Measurements from ENCODE around the gene TIMM13.

DNA sequence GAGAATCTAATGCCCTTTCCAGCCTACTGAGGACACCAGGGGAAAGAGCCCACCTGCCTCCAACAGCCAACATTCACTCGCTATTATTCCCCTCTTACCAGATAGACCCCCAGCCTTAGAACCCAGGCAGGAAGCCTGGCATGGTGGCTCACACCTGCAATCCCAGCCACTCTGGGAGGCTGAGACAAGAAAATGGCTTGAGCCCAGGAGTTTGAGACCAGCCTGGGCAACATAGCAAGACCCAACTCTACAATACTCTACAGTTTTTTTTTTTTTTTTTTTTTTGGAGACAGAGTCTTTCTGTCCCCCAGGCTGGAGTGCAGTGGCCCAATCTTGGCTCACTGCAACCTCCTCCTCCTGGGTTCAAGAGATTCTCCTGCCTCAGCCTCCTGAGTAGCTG is 32.9 kb upstream of the TIMM13 start:
- TF ChIP-seq, protein P1, sequence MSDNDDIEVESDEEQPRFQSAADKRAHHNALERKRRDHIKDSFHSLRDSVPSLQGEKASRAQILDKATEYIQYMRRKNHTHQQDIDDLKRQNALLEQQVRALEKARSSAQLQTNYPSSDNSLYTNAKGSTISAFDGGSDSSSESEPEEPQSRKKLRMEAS (IDR thresholded peaks at IDR 0.05): no peak
- TF ChIP-seq RAD21 (IDR thresholded peaks at IDR 0.05 in 1 of 2, conservative IDR thresholded peaks at IDR 0.05 in 1 of 2; ENCODE audit: low read depth in 2 of 2, low read length in 2 of 2) (no peak), TAF1 (IDR thresholded peaks at IDR 0.05; ENCODE audit: low read depth, low read length) (no peak), POLR2A (IDR thresholded peaks at IDR 0.05; ENCODE audit: control extremely low read depth in 1 of 2, low read depth in 2 of 2, low read length in 2 of 2) (no peak), MAFK (IDR thresholded peaks at IDR 0.05; ENCODE audit: low read depth, low read length) (no peak)
- TF ChIP-seq, protein P2, sequence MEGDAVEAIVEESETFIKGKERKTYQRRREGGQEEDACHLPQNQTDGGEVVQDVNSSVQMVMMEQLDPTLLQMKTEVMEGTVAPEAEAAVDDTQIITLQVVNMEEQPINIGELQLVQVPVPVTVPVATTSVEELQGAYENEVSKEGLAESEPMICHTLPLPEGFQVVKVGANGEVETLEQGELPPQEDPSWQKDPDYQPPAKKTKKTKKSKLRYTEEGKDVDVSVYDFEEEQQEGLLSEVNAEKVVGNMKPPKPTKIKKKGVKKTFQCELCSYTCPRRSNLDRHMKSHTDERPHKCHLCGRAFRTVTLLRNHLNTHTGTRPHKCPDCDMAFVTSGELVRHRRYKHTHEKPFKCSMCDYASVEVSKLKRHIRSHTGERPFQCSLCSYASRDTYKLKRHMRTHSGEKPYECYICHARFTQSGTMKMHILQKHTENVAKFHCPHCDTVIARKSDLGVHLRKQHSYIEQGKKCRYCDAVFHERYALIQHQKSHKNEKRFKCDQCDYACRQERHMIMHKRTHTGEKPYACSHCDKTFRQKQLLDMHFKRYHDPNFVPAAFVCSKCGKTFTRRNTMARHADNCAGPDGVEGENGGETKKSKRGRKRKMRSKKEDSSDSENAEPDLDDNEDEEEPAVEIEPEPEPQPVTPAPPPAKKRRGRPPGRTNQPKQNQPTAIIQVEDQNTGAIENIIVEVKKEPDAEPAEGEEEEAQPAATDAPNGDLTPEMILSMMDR (IDR thresholded peaks at IDR 0.05; ENCODE audit: control extremely low read depth in 1 of 3, insufficient read depth in 1 of 3, low read depth in 1 of 3, low read length in 3 of 3): no peak
- TF ChIP-seq, protein P3, sequence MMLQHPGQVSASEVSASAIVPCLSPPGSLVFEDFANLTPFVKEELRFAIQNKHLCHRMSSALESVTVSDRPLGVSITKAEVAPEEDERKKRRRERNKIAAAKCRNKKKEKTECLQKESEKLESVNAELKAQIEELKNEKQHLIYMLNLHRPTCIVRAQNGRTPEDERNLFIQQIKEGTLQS (IDR thresholded peaks at IDR 0.05; ENCODE audit: insufficient read depth, low read depth, low read length): no peak

Data from H1 (cell line).